ENCODE results near the gene OTUB1.

OTUB1 gene

GRCh38 chr11:63942803-63943202, 43.4 kb upstream of the OTUB1 start:
- DNase-seq (ENCODE audit: low read depth): no peak
- no peak for TF ChIP-seq CTCF (IDR thresholded peaks at IDR 0.05; ENCODE audit: low read length, missing control alignments)
- H3K4me3 ChIP-seq (replicated peaks; ENCODE audit: low read depth, low read length): no peak overlapping the region

- no peak for TF ChIP-seq CTCF (IDR thresholded peaks at IDR 0.05; ENCODE audit: low read length, missing control alignments)
- H3K4me3 ChIP-seq (replicated peaks; ENCODE audit: low read depth, low read length): no peak overlapping the region
- DNase-seq (ENCODE audit: low read depth): no peak
These were observed 41.3 kb upstream of the OTUB1 start for GRCh38 chr11:63944987-63945386.

GRCh38 chr11:63945477-63946163, 40.6 kb upstream of the OTUB1 start:
- peak; percentile 83 for DNase-seq (ENCODE audit: low read depth)
- TF ChIP-seq CTCF (IDR thresholded peaks at IDR 0.05; ENCODE audit: low read length, missing control alignments): peak; percentile 70
- H3K4me3 ChIP-seq (replicated peaks; ENCODE audit: low read depth, low read length): no peak overlapping the region

- no peak for DNase-seq (ENCODE audit: low read depth)
- no peak for TF ChIP-seq CTCF (IDR thresholded peaks at IDR 0.05; ENCODE audit: low read length, missing control alignments)
- H3K4me3 ChIP-seq (replicated peaks; ENCODE audit: low read depth, low read length): no peak overlapping the region
These were observed 34.3 kb upstream of the OTUB1 start for GRCh38 chr11:63951779-63952536.

- no peak overlapping the region for H3K4me3 ChIP-seq (replicated peaks; ENCODE audit: low read depth, low read length)
- TF ChIP-seq CTCF (IDR thresholded peaks at IDR 0.05; ENCODE audit: low read length, missing control alignments): no peak
- no peak for DNase-seq (ENCODE audit: low read depth)
These were observed 33.7 kb upstream of the OTUB1 start for GRCh38 chr11:63952570-63952969.

- TF ChIP-seq CTCF (IDR thresholded peaks at IDR 0.05; ENCODE audit: low read length, missing control alignments): no peak
- H3K4me3 ChIP-seq (replicated peaks; ENCODE audit: low read depth, low read length): no peak overlapping the region
- no peak for DNase-seq (ENCODE audit: low read depth)
These were observed 28.2 kb upstream of the OTUB1 start for GRCh38 chr11:63958008-63958407.
